Mucosa of gallbladder (tissue), 1 donor: ENCODE results near the gene ANKFN1. TPM values are rescaled to one million over a fixed set of nuclear protein-coding genes. Genes with fewer than 3 reads are reported as not detected.

Experiments used
- DNase-seq: peaks from one replicate; pipeline ENCODE4 v3.0.0-alpha.2; 2020; ENCODE audit warnings: low spot score
- total RNA-seq: library from RNA; stranded (reverse); gene quantifications from one replicate; pipeline ENCODE4 v1.2.1, GENCODE V29; 2021
- donor health status: DM: no; HTN: no; CAD: no.

Gene ANKFN1
- total RNA-seq, 1 donor from 2014 or later, result 1.3 TPM

- no peak for DNase-seq
Measured at GRCh38 chr17:56142781-56143180, 10.5 kb upstream of the ANKFN1 start.

- peak; percentile 17 for DNase-seq
Measured at GRCh38 chr17:56144223-56144622, 9.1 kb upstream of the ANKFN1 start.

GRCh38 chr17:56146534-56146933 is 6.7 kb upstream of the ANKFN1 start:
- no peak for DNase-seq

- peak; percentile 28 for DNase-seq
Measured at GRCh38 chr17:56148333-56148732, 4.9 kb upstream of the ANKFN1 start.

- DNase-seq, result no peak
Measured at GRCh38 chr17:56149266-56150036, 3.8 kb upstream of the ANKFN1 start.

GRCh38 chr17:56150649-56151048 is 2.6 kb upstream of the ANKFN1 start:
- peak; percentile 25 for DNase-seq

GRCh38 chr17:56157845-56158244 is 4.6 kb downstream of the ANKFN1 start:
- no peak for DNase-seq

- no peak for DNase-seq
Measured at GRCh38 chr17:56158344-56158743, 5.1 kb downstream of the ANKFN1 start.

GRCh38 chr17:56158915-56159825 is 5.9 kb downstream of the ANKFN1 start:
- DNase-seq, result no peak

- DNase-seq, result no peak
Measured at GRCh38 chr17:56159826-56160380, 6.6 kb downstream of the ANKFN1 start.

- no peak for DNase-seq
Measured at GRCh38 chr17:56160422-56160821, 7.1 kb downstream of the ANKFN1 start.

- no peak for DNase-seq
Measured at GRCh38 chr17:56165072-56165641, 11.9 kb downstream of the ANKFN1 start.

- DNase-seq, result no peak
Measured at GRCh38 chr17:56167491-56167890, 14.2 kb downstream of the ANKFN1 start.

- no peak for DNase-seq
Measured at GRCh38 chr17:56169621-56170020, 16.3 kb downstream of the ANKFN1 start.

- DNase-seq, result no peak
Measured at GRCh38 chr17:56171186-56171959, 18.1 kb downstream of the ANKFN1 start.

GRCh38 chr17:56172517-56172982 is 19.3 kb downstream of the ANKFN1 start:
- peak; percentile 33 for DNase-seq

GRCh38 chr17:56173026-56173425 is 19.8 kb downstream of the ANKFN1 start:
- no peak for DNase-seq

- DNase-seq, result no peak
Measured at GRCh38 chr17:56173958-56174835, 20.9 kb downstream of the ANKFN1 start.

- no peak for DNase-seq
Measured at GRCh38 chr17:56175299-56175955, 22.2 kb downstream of the ANKFN1 start.

GRCh38 chr17:56176091-56176490 is 22.8 kb downstream of the ANKFN1 start:
- DNase-seq, result no peak
